H9 (cell line): ENCODE results near the gene MAP3K20. TPM values are rescaled to one million over a fixed set of nuclear protein-coding genes. Genes with fewer than 3 reads are reported as not detected.
"Not testable (repeated sequence)": the region's sequence is repeated elsewhere in the genome, so short reads cannot be mapped to it uniquely, and the experiment has no call there.

ENCODE experiments used
- DNase-seq: peaks from one replicate; pipeline ENCODE4 v3.0.0-alpha.2; 2017
- H2AFZ ChIP-seq: one replicate; pipeline ENCODE4 v1.6.1; 2013; ENCODE audit warnings: mild to moderate bottlenecking, low read length, control low read depth, moderate library complexity
- H2AK5ac ChIP-seq: 2 replicates; pipeline ENCODE4 v1.6.1; 2013; ENCODE audit warnings: low read length, control low read depth, mixed read lengths; ENCODE audit not compliant: insufficient read length
- H2BK120ac ChIP-seq: one replicate; pipeline ENCODE4 v1.6.1; 2013; ENCODE audit warnings: low read depth, mild to moderate bottlenecking, low read length, control low read depth, inconsistent platforms; ENCODE audit not compliant: poor library complexity, severe bottlenecking
- H2BK12ac ChIP-seq: 2 replicates; pipeline ENCODE4 v1.6.1; 2013; ENCODE audit warnings: low read length, control low read depth, mixed read lengths, low read depth; ENCODE audit not compliant: insufficient read length
- H2BK15ac ChIP-seq: 2 replicates; pipeline ENCODE4 v1.6.1; 2013; ENCODE audit warnings: low read depth, low read length, control low read depth
- H2BK20ac ChIP-seq: one replicate; pipeline ENCODE4 v1.6.1; 2013; ENCODE audit warnings: low read depth, mild to moderate bottlenecking, low read length, control low read depth, inconsistent platforms; ENCODE audit not compliant: poor library complexity, severe bottlenecking
- H2BK5ac ChIP-seq: 2 replicates; pipeline ENCODE4 v1.6.1; 2013; ENCODE audit warnings: low read length, control low read depth, mixed read lengths; ENCODE audit not compliant: insufficient read length
- H3K14ac ChIP-seq: 2 replicates; pipeline ENCODE4 v1.6.1; 2013; ENCODE audit warnings: low read length, control low read depth; ENCODE audit not compliant: insufficient read depth
- H3K18ac ChIP-seq: 2 replicates; pipeline ENCODE4 v1.6.1; 2013; ENCODE audit warnings: low read depth, mild to moderate bottlenecking, mixed read lengths, low read length, control low read depth; ENCODE audit not compliant: insufficient read length
- H3K23ac ChIP-seq: 2 replicates; pipeline ENCODE4 v1.6.1; 2013; ENCODE audit warnings: low read length, control low read depth, mixed read lengths, low read depth; ENCODE audit not compliant: insufficient read length
- H3K23me2 ChIP-seq: 2 replicates; pipeline ENCODE4 v1.6.1; 2013; ENCODE audit warnings: low read depth, mild to moderate bottlenecking, mixed read lengths, low read length, control low read depth; ENCODE audit not compliant: insufficient read length, poor library complexity, severe bottlenecking
- H3K27ac ChIP-seq: 2 replicates; pipeline ENCODE4 v1.5.1; 2013; ENCODE audit warnings: low read length, control low read depth, mixed read lengths, low read depth; ENCODE audit not compliant: insufficient read length
- H3K27me3 ChIP-seq: 2 replicates; pipeline ENCODE4 v1.6.1; 2013; ENCODE audit warnings: low read length, control low read depth, inconsistent platforms; ENCODE audit not compliant: insufficient read depth
- H3K4ac ChIP-seq: 2 replicates; pipeline ENCODE4 v1.6.1; 2013; ENCODE audit warnings: low read depth, mild to moderate bottlenecking, control low read depth, inconsistent platforms, low read length, moderate library complexity
- H3K4me1 ChIP-seq: 2 replicates; pipeline ENCODE4 v1.6.1; 2013; ENCODE audit warnings: low read length, control low read depth, inconsistent platforms; ENCODE audit not compliant: insufficient read depth
- H3K4me2 ChIP-seq: 2 replicates; pipeline ENCODE4 v1.6.1; 2013; ENCODE audit warnings: low read length, control low read depth, mixed read lengths; ENCODE audit not compliant: insufficient read length, insufficient read depth
- H3K56ac ChIP-seq: 2 replicates; pipeline ENCODE4 v1.6.1; 2013; ENCODE audit warnings: low read depth, mild to moderate bottlenecking, mixed read lengths, low read length, control low read depth; ENCODE audit not compliant: insufficient read length
- H3K79me1 ChIP-seq: 2 replicates; pipeline ENCODE4 v1.6.1; 2013; ENCODE audit warnings: low read depth, mild to moderate bottlenecking, moderate library complexity, low read length, control low read depth, inconsistent platforms; ENCODE audit not compliant: insufficient read depth, poor library complexity, severe bottlenecking
- H3K79me2 ChIP-seq: 2 replicates; pipeline ENCODE4 v1.6.1; 2013; ENCODE audit warnings: low read length, control low read depth, inconsistent platforms; ENCODE audit not compliant: insufficient read depth
- H3K9ac ChIP-seq: 2 replicates; pipeline ENCODE4 v1.6.1; 2013; ENCODE audit warnings: low read length, control low read depth, mixed read lengths; ENCODE audit not compliant: insufficient read length; ENCODE audit errors: extremely low read depth
- H3K9me3 ChIP-seq: one replicate; pipeline ENCODE4 v1.6.1; 2013; ENCODE audit warnings: low read depth, low read length, inconsistent platforms; ENCODE audit not compliant: control insufficient read depth
- H3T11ph ChIP-seq: one replicate; pipeline ENCODE4 v1.6.1; 2013; ENCODE audit warnings: mild to moderate bottlenecking, low read length, control low read depth, inconsistent platforms
- H4K20me1 ChIP-seq: one replicate; pipeline ENCODE4 v1.6.1; 2013; ENCODE audit not compliant: control insufficient read depth, insufficient read length, insufficient read depth
- H4K5ac ChIP-seq: 2 replicates; pipeline ENCODE4 v1.6.1; 2013; ENCODE audit warnings: low read depth, mild to moderate bottlenecking, mixed read lengths, low read length, control low read depth; ENCODE audit not compliant: insufficient read length
- H4K8ac ChIP-seq: replicated peaks from 2 replicates; pipeline ENCODE4 v1.6.1; 2013; ENCODE audit warnings: low read length, control low read depth, mixed read lengths, low read depth; ENCODE audit not compliant: insufficient read length
- H4K91ac ChIP-seq: 2 replicates; pipeline ENCODE4 v1.6.1; 2013; ENCODE audit warnings: low read depth, mild to moderate bottlenecking, moderate library complexity, mixed read lengths, low read length, control low read depth; ENCODE audit not compliant: insufficient read length
- H3K27ac Mint-ChIP-seq, 3 experiments: 2 replicates in 2 of 3; 3 replicates in 1 of 3; pipeline ENCODE4 v1.8.0; 2020 to 2021; ENCODE audit warnings: mixed read lengths in 3 of 3, mild to moderate bottlenecking in 1 of 3, moderate library complexity in 1 of 3
- H3K27me3 Mint-ChIP-seq: 2 replicates; pipeline ENCODE4 v1.8.0; 2021; ENCODE audit warnings: low read depth, mild to moderate bottlenecking, moderate library complexity, mixed read lengths
- H3K36me3 Mint-ChIP-seq, 3 experiments: 2 replicates in 2 of 3; 3 replicates in 1 of 3; pipeline ENCODE4 v1.8.0; 2020 to 2021; ENCODE audit warnings: low read depth in 3 of 3, mixed read lengths in 3 of 3; ENCODE audit not compliant: insufficient read depth in 1 of 3
- H3K4me1 Mint-ChIP-seq, 2 experiments: 2 replicates each; pipeline ENCODE4 v1.8.0; 2020; ENCODE audit warnings: mixed read lengths in 2 of 2
- H3K4me3 Mint-ChIP-seq, 2 experiments: 2 replicates in 1 of 2; 3 replicates in 1 of 2; pipeline ENCODE4 v1.8.0; 2020 to 2021; ENCODE audit warnings: mild to moderate bottlenecking in 2 of 2, mixed read lengths in 2 of 2, moderate library complexity in 1 of 2
- H3K9me3 Mint-ChIP-seq, 2 experiments: 2 replicates in 1 of 2; 3 replicates in 1 of 2; pipeline ENCODE4 v1.8.0; 2020; ENCODE audit warnings: mild to moderate bottlenecking in 2 of 2, mixed read lengths in 2 of 2, moderate library complexity in 1 of 2
- WGBS: extraction: QIAGEN DNeasy Blood & Tissue Kit; methylation state at CpG from one replicate; pipeline ENCODE4 v1.1.7; 2013; ENCODE audit warnings: missing lambda C conversion rate, low lambda C conversion rate, mixed read lengths; ENCODE audit not compliant: insufficient read length; ENCODE audit errors: extremely low coverage; 5-methylcytosine and 5-hydroxymethylcytosine counted together
- total RNA-seq: library from RNA; stranded (reverse); gene quantifications from 2 replicates; pipeline ENCODE4 v1.2.1, GENCODE V29; 2021
- TF ChIP-seq, protein P1 (sequence below): fragments of 200-600 bp; sonication (generic); conservative IDR thresholded peaks from 3 replicates; pipeline ENCODE4 v1.8.0; 2021; ENCODE audit warnings: antibody characterized with exemption, mild to moderate bottlenecking

MAP3K20 gene
- total RNA-seq, 1 experiment from 2014 or later, result 8.7 TPM

DNA sequence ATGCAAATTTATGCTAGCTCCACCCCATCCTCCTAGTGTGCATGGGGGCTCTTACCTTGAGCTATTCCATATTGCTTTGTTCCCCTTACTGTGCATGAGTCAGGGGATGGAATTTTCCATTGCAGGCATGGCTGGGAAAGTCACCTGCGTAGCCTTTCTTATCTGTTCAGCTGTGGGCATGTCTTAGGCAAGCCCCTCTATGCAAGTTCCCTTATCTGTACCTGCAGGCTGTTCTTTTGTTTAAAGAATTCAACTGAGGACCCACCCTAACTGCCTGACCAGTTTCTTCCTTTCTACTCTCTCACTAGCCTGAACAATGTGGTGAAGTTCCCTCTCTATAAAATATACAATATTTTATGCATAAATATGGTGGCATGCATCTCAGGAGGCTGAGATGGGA is 224.8 kb downstream of the MAP3K20 start:
- no peak overlapping the region for H4K8ac ChIP-seq
- H3T11ph ChIP-seq, result no peak overlapping the region
- H3K9me3 ChIP-seq, result peaks cover 45% of the 10 kb centered on the region
- no peak overlapping the region for H3K4ac ChIP-seq
- H2BK12ac ChIP-seq, result no peak overlapping the region
- Mint-ChIP-seq H3K27ac (no peak overlapping the region), H3K36me3 (peaks cover 36 to 78% (median 56%) of the 10 kb centered on the region in 3 experiments), H3K4me3 (no peak overlapping the region), H3K27me3 (peaks cover 4% of the 10 kb centered on the region), H3K9me3 (peaks cover 68 to 71% of the 10 kb centered on the region in 2 experiments), H3K4me1 (peaks cover 15 to 17% of the 10 kb centered on the region in 2 experiments)
- no peaks in the 10 kb centered on the region for H3K27me3 ChIP-seq
- no peak overlapping the region for H3K9ac ChIP-seq
- no peaks in the 10 kb centered on the region for H3K79me2 ChIP-seq
- no peak overlapping the region for H3K56ac ChIP-seq
- no peak overlapping the region for H2BK15ac ChIP-seq
- no peak overlapping the region for H2BK5ac ChIP-seq
- no CpG with 5 or more reads among the region's 1 CpG for WGBS
- H3K14ac ChIP-seq, result no peak overlapping the region
- TF ChIP-seq, protein P1, sequence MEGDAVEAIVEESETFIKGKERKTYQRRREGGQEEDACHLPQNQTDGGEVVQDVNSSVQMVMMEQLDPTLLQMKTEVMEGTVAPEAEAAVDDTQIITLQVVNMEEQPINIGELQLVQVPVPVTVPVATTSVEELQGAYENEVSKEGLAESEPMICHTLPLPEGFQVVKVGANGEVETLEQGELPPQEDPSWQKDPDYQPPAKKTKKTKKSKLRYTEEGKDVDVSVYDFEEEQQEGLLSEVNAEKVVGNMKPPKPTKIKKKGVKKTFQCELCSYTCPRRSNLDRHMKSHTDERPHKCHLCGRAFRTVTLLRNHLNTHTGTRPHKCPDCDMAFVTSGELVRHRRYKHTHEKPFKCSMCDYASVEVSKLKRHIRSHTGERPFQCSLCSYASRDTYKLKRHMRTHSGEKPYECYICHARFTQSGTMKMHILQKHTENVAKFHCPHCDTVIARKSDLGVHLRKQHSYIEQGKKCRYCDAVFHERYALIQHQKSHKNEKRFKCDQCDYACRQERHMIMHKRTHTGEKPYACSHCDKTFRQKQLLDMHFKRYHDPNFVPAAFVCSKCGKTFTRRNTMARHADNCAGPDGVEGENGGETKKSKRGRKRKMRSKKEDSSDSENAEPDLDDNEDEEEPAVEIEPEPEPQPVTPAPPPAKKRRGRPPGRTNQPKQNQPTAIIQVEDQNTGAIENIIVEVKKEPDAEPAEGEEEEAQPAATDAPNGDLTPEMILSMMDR, result no peak
- no peak for DNase-seq
- H3K27ac ChIP-seq, result no peak overlapping the region
- H3K18ac ChIP-seq, result no peak overlapping the region
- no peak overlapping the region for H2BK120ac ChIP-seq
- no peak overlapping the region for H2AFZ ChIP-seq
- H3K4me2 ChIP-seq, result no peak overlapping the region
- no peak overlapping the region for H3K23ac ChIP-seq
- no peak overlapping the region for H2AK5ac ChIP-seq
- no peak overlapping the region for H2BK20ac ChIP-seq
- no peaks in the 10 kb centered on the region for H4K20me1 ChIP-seq
- H4K91ac ChIP-seq, result no peak overlapping the region
- no peaks in the 10 kb centered on the region for H3K23me2 ChIP-seq
- H3K79me1 ChIP-seq, result no peaks in the 10 kb centered on the region
- H3K4me1 ChIP-seq, result peaks cover 7% of the 10 kb centered on the region; the same call in 1 of the 2 replicates
- no peak overlapping the region for H4K5ac ChIP-seq

DNA sequence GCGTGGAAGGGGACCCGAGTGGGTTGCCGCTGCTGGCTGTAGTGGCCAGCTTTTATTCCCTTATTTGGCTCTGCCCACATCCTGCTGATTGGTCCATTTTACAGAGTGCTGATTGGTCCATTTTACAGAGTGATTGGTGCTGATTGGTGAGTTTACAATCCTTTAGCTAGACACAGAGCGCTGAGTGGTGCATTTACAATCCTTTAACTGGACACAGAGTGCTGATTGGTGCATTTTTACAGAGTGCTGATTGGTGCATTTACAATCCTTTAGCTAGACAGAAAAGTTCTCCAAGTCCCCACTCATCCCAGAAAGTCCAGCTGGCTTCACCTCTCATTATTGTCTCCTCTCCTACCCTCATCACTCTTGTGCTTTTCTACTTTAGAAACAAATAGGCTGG is 225.9 kb downstream of the MAP3K20 start:
- H4K8ac ChIP-seq, H2BK15ac ChIP-seq, H4K20me1 ChIP-seq, H3K23me2 ChIP-seq, H3K14ac ChIP-seq, H2BK120ac ChIP-seq, H3K79me2 ChIP-seq, H4K91ac ChIP-seq, H2BK12ac ChIP-seq, H3K9ac ChIP-seq, H3K27me3 Mint-ChIP-seq, H3K23ac ChIP-seq, H2AK5ac ChIP-seq, DNase-seq, H3K56ac ChIP-seq, H3K27ac ChIP-seq, H2BK5ac ChIP-seq, H2BK20ac ChIP-seq, H4K5ac ChIP-seq, H2AFZ ChIP-seq, H3T11ph ChIP-seq, H3K4ac ChIP-seq, H3K4me3 Mint-ChIP-seq, H3K79me1 ChIP-seq, H3K4me2 ChIP-seq, H3K27me3 ChIP-seq, H3K27ac Mint-ChIP-seq, H3K18ac ChIP-seq: not testable (repeated sequence)
- no CpG with 5 or more reads among the region's 4 CpGs for WGBS
- Mint-ChIP-seq H3K4me1 (peaks cover 25 to 27% of the 10 kb centered on the region in 2 experiments), H3K9me3 (peaks cover 57 to 60% of the 10 kb centered on the region in 2 experiments), H3K36me3 (peaks cover 31 to 67% (median 52%) of the 10 kb centered on the region in 3 experiments)
- peaks cover 40% of the 10 kb centered on the region for H3K9me3 ChIP-seq
- peaks cover 16% of the 10 kb centered on the region; the same call in 1 of the 2 replicates for H3K4me1 ChIP-seq
